Ascending aorta (tissue), 2 donors: ENCODE results near the gene SCN11A. TPM values are rescaled to one million over a fixed set of nuclear protein-coding genes. Genes with fewer than 3 reads are reported as not detected.
"Not testable (repeated sequence)": the region's sequence is repeated elsewhere in the genome, so short reads cannot be mapped to it uniquely, and the experiment has no call there.

ENCODE experiments used
- DNase-seq, 2 donors: peaks; one replicate each; pipeline ENCODE4 v3.0.0-alpha.2; 2019; ENCODE audit warnings: low spot score in 2 of 2
- H3K27ac ChIP-seq, 2 donors: fragments of 200-600 bp; sonication (generic); one replicate each; pipeline ENCODE4 v1.5.1; 2016 to 2017; ENCODE audit warnings: mild to moderate bottlenecking in 1 of 2
- H3K27me3 ChIP-seq: fragments of 200-600 bp; sonication (generic); one replicate; pipeline ENCODE4 v1.5.1; 2017
- H3K36me3 ChIP-seq, 2 donors: fragments of 200-600 bp; sonication (generic); one replicate each; pipeline ENCODE4 v1.5.1; 2016
- H3K4me1 ChIP-seq, 2 donors: fragments of 200-600 bp; sonication (generic); one replicate each; pipeline ENCODE4 v1.5.1; 2016 to 2017; ENCODE audit warnings: mild to moderate bottlenecking in 1 of 2
- H3K4me3 ChIP-seq, 2 donors: fragments of 200-600 bp; sonication (generic); one replicate each; pipeline ENCODE4 v1.5.1; 2016 to 2017; ENCODE audit warnings: mild to moderate bottlenecking in 1 of 2
- H3K9me3 ChIP-seq, 2 donors: fragments of 200-600 bp; sonication (generic); one replicate each; pipeline ENCODE4 v1.5.1; 2016
- CTCF ChIP-seq, 3 experiments: fragments of 200-600 bp in 2 of 3; fragments of 450-650 bp in 1 of 3; sonication (generic) in 2 of 3; IDR thresholded peaks; one replicate each; pipeline ENCODE4 v1.5.1; 2016 to 2019; ENCODE audit warnings: antibody characterized with exemption in 3 of 3, mild to moderate bottlenecking in 1 of 3, moderate library complexity in 1 of 3
- intact Hi-C: fragments of 100-400 bp; cut with DNase I; formaldehyde crosslinking; loops from one replicate; pipeline ENCODE4 v1.15.1; 2023
- total RNA-seq: library from RNA; depleted of rRNA; stranded (reverse); fragments of >200 nt; gene quantifications from one replicate; pipeline ENCODE4 v1.1.0, GENCODE V29; 2016

Gene SCN11A
- total RNA-seq, 1 donor from 2014 or later, result not detected

- H3K27ac ChIP-seq, result peak overlapping the region; percentile 32 to 35
Measured at GRCh38 chr3:39064646-39065045, 12.9 kb upstream of the SCN11A start.

DNA sequence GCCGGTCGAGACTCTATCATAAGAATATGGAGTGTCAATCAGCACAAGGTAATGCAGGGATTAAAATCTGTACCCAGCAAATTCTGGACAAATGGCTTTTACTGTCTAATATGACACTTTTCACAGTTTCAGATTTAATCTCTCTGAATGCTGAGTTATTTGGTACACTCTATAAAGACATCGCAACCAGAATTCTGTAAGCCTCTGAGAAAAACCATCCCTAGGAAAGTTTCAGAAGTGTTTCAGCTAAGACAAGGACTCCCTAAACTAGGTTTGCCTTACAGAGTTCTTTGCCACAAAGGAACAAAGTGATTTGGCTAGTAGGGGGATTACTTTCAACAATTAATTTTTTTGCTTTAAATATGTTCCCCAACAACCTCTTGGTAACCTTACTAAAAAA, 11.4 kb upstream of the SCN11A start:
- DNase-seq, result no peak
- Histone ChIP-seq H3K4me3 (no peak overlapping the region), H3K36me3 (peaks cover 3 to 20% of the 10 kb centered on the region in 2 donors), H3K9me3 (no peaks in the 10 kb centered on the region), H3K4me1 (peaks cover 4 to 6% of the 10 kb centered on the region in 2 donors), H3K27me3 (no peaks in the 10 kb centered on the region), H3K27ac (no peak overlapping the region)
- no peak for TF ChIP-seq CTCF (IDR thresholded peaks at IDR 0.05)
- intact Hi-C loops, result no loop called here

More at GRCh38 chr3:39064646-39065045, 12.9 kb upstream of the SCN11A start:
- Histone ChIP-seq H3K27me3 (no peaks in the 10 kb centered on the region), H3K36me3 (peaks cover 17 to 31% of the 10 kb centered on the region in 2 donors), H3K4me1 (peaks cover 4 to 6% of the 10 kb centered on the region in 2 donors), H3K4me3 (no peak overlapping the region), H3K9me3 (no peaks in the 10 kb centered on the region)
- TF ChIP-seq CTCF (IDR thresholded peaks at IDR 0.05), result no peak
- intact Hi-C loops, result no loop called here
- DNase-seq, result no peak

DNA sequence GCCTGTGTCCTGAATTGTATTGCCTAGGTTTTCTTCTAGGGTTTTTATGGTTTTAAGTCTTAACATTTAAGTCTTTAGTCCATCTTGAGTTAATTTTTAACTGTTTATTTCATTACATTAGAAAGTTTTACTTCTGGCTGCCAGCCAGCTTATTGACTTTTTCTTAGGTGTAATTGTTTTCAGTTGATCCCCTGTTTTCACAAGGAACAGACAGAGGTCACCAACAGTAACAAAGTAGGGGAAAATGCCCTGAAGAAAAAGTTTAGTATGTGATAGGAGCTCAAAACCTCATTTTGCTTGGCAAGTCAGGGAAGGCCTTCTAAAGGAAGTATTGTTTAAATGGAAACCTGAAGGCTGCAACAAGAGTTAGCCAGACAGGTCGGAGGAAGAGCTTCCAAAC, 10.4 kb upstream of the SCN11A start:
- H3K4me1 ChIP-seq, result peaks cover 4 to 6% of the 10 kb centered on the region in 2 donors
- intact Hi-C loops, result no loop called here
- peaks cover 0 to 13% of the 10 kb centered on the region in 2 donors for H3K36me3 ChIP-seq

GRCh38 chr3:39061228-39061627, 9.5 kb upstream of the SCN11A start:
- H3K27me3 ChIP-seq, H3K27ac ChIP-seq, H3K9me3 ChIP-seq, intact Hi-C loops, H3K36me3 ChIP-seq, DNase-seq, H3K4me1 ChIP-seq, H3K4me3 ChIP-seq: not testable (repeated sequence)

More for the DNA sequence above, 10.4 kb upstream of the SCN11A start:
- no peak for TF ChIP-seq CTCF (IDR thresholded peaks at IDR 0.05)
- DNase-seq, result no peak
- no peak overlapping the region for H3K4me3 ChIP-seq
- H3K9me3 ChIP-seq, result no peaks in the 10 kb centered on the region
- H3K27me3 ChIP-seq, result no peaks in the 10 kb centered on the region
- H3K27ac ChIP-seq, result no peak overlapping the region

DNA sequence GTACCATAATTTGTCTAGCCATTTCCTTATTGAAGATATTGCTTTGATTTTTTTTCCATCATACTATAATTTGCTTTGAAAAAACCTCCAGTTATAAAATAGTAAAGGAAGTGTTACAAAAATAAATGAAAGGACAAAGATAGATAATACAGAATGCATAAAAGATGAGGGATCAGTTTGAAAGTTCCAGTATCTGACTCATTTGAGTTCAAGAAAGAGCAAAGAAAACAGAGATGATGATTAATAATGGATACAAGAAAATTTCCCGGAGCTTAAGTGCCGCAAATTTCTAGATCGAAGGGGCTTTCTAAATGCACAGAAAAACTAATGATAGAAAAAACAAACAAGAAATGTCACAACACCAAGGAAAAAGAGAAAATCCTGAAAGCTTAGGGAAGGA, 4.4 kb upstream of the SCN11A start:
- TF ChIP-seq CTCF (IDR thresholded peaks at IDR 0.05), result no peak
- intact Hi-C loops, result no loop called here
- Histone ChIP-seq H3K27me3 (no peaks in the 10 kb centered on the region), H3K9me3 (no peaks in the 10 kb centered on the region), H3K4me3 (no peak overlapping the region), H3K4me1 (peaks cover 0 to 5% of the 10 kb centered on the region in 2 donors), H3K36me3 (no peaks in the 10 kb centered on the region), H3K27ac (no peak overlapping the region)
- DNase-seq, result no peak

GRCh38 chr3:39053696-39054095, 2.0 kb upstream of the SCN11A start:
- TF ChIP-seq CTCF (IDR thresholded peaks at IDR 0.05), result no peak
- DNase-seq, result no peak

More at GRCh38 chr3:39053696-39054095, 2.0 kb upstream of the SCN11A start:
- no peak overlapping the region for H3K27ac ChIP-seq
- H3K27me3 ChIP-seq, result no peaks in the 10 kb centered on the region
- intact Hi-C loops, result loop anchor here (5.0 kb wide), 2 partner anchors 329 to 596 kb away; partner anchors contain the start of gene SLC25A38
- no peaks in the 10 kb centered on the region for H3K36me3 ChIP-seq
- H3K4me3 ChIP-seq, result peak overlapping the region in 1 of 2 donors; percentile 92
- peaks cover 0 to 5% of the 10 kb centered on the region in 2 donors for H3K4me1 ChIP-seq
- no peaks in the 10 kb centered on the region for H3K9me3 ChIP-seq
